Naive thymus-derived CD8-positive, alpha-beta T cell (primary cell): ENCODE results near the gene PSMC5. TPM values are rescaled to one million over a fixed set of nuclear protein-coding genes. Genes with fewer than 3 reads are reported as not detected.
A peak's percentile ranks its signal among the peaks of the same experiment; 100 is the strongest.

Experiments used
- ATAC-seq, 2 donors: fragments of 150-1000 bp; cut with Tn5 transposase in 1 of 2; sonication (Bioruptor Pico), chemical (Tn5 transposase) in 1 of 2; 1 replicate in 1 of 2; 2 replicates in 1 of 2; pipeline ENCODE4 v1.10.0; 2021; ENCODE audit warnings: mild to moderate bottlenecking in 2 of 2, moderate library complexity in 2 of 2
- POLR2A ChIA-PET: fragments of 350-600 bp; sonication (Branson Sonifier 250); formaldehyde crosslinking; loops from one replicate; lab custom pipeline; 2021; ENCODE audit warnings: antibody characterized with exemption; lab: Charles Lee
- DNase-seq, 10 donors: peaks; one replicate each; pipeline versions ENCODE4 v3.0.0 to v3.0.0-alpha.2; 2020 to 2022
- H3K27ac Mint-ChIP-seq, 10 donors: one replicate each; pipeline ENCODE4 v1.8.0; 2020 to 2022; ENCODE audit warnings: mild to moderate bottlenecking in 10 of 10, mixed read lengths in 10 of 10, moderate library complexity in 4 of 10, inconsistent platforms in 1 of 10
- H3K27me3 Mint-ChIP-seq, 5 donors: one replicate each; pipeline ENCODE4 v1.8.0; 2021 to 2022; ENCODE audit warnings: mixed read lengths in 5 of 5
- H3K36me3 Mint-ChIP-seq, 3 donors: one replicate each; pipeline ENCODE4 v1.8.0; 2020 to 2022; ENCODE audit warnings: mixed read lengths in 3 of 3, mild to moderate bottlenecking in 2 of 3, inconsistent platforms in 1 of 3
- H3K4me1 Mint-ChIP-seq, 4 donors: one replicate each; pipeline ENCODE4 v1.8.0; 2021 to 2022; ENCODE audit warnings: mixed read lengths in 4 of 4
- H3K4me3 Mint-ChIP-seq, 10 donors: one replicate each; pipeline ENCODE4 v1.8.0; 2020 to 2022; ENCODE audit warnings: mild to moderate bottlenecking in 10 of 10, mixed read lengths in 10 of 10, moderate library complexity in 6 of 10, inconsistent platforms in 1 of 10
- H3K9me3 Mint-ChIP-seq, 9 donors: one replicate each; pipeline ENCODE4 v1.8.0; 2020 to 2022; ENCODE audit warnings: mixed read lengths in 9 of 9, mild to moderate bottlenecking in 3 of 9, inconsistent platforms in 1 of 9, moderate library complexity in 1 of 9
- polyA plus RNA-seq, 3 donors: library from polyadenylated mRNA; unstranded; fragments of 300-500 nt; fragmentation: Illumina TruSeq; gene quantifications; one replicate each; pipeline ENCODE4 v1.2.3, GENCODE V29; 2021
- total RNA-seq, 8 experiments: library from RNA in 2 of 8; stranded (reverse) in 2 of 8; gene quantifications; one replicate each; pipeline ENCODE4 v1.2.3 and lab custom pipeline; 2021 to 2026

The PSMC5 gene
- total and polyA plus RNA-seq, 5 experiments from 2014 or later: 139 to 214 (median 173) TPM

- no peaks in the 10 kb centered on the region for H3K27me3 Mint-ChIP-seq
- POLR2A ChIA-PET: interaction anchor here (0.6 to 10.4 kb wide), 6 partner anchors 7 to 136 kb away, joined by 3 to 177 read pairs (median 8); partner anchors contain the start of genes CCDC47, DDX42, LIMD2 and SMARCD2
- H3K9me3 Mint-ChIP-seq: no peaks in the 10 kb centered on the region
- ATAC-seq (no peak), DNase-seq (no peak)
- peak overlapping the region in 8 of 10 donors; percentile 24 to 98 (median 62) for H3K27ac Mint-ChIP-seq
- H3K36me3 Mint-ChIP-seq: peaks cover 0 to 82% (median 25%) of the 10 kb centered on the region in 3 donors
- peaks cover 34 to 78% (median 73%) of the 10 kb centered on the region in 4 donors for H3K4me1 Mint-ChIP-seq
- peak overlapping the region in 1 of 10 donors; percentile 20 for H3K4me3 Mint-ChIP-seq
Observed at GRCh38 chr17:63833026-63833740, 6.0 kb downstream of the PSMC5 start.

DNA sequence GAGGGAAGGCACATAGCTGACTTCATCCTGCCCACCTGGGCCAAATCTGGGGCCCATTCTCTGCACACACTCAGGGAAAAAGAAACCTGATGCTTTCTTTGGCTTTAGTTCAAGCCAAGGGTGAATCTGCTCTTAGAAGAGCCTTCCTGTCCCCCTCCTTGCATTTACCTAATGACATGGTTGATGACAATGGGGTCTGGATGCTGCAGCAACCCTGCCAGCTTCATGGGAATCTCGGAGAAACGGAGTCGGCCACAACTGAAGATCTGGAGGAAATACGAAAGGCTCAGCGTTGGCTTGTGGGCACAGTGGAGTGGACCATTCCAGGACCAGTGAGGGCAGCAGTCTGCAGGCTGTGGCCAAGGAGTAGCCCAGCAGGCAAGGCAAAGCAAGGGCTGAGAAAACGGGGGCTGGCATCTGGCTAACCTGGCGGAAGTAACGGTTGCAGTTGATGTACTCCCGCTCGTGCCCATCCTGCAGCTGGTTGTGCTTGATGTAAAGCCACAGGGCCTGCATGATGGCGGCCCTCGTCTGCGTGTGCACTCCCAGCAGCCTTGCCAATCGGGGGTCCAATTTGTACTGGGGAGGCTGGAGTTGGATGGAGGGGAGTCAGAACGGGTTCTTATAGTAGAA lies 6.6 kb downstream of the PSMC5 start:
- POLR2A ChIA-PET: interaction anchor here (0.6 to 15.6 kb wide), 11 partner anchors 4 to 136 kb away, joined by 3 to 205 read pairs (median 6); partner anchors contain the start of genes CCDC47, DDX42, FTSJ3 and LIMD2
- Mint-ChIP-seq H3K27me3 (no peaks in the 10 kb centered on the region), H3K36me3 (peaks cover 0 to 82% (median 25%) of the 10 kb centered on the region in 3 donors), H3K27ac (peak overlapping the region in 7 of 10 donors; percentile 19 to 89 (median 71)), H3K4me3 (peak overlapping the region in 1 of 10 donors; percentile 20), H3K4me1 (peaks cover 31 to 78% (median 73%) of the 10 kb centered on the region in 4 donors), H3K9me3 (no peaks in the 10 kb centered on the region)
- ATAC-seq (no peak), DNase-seq (no peak)

GRCh38 chr17:63834431-63835166 lies 7.4 kb downstream of the PSMC5 start:
- H3K9me3 Mint-ChIP-seq: no peaks in the 10 kb centered on the region
- peak; percentile 35 to 79 (median 62) for DNase-seq
- POLR2A ChIA-PET: interaction anchor here (0.8 to 15.6 kb wide), 8 partner anchors 4 to 136 kb away, joined by 3 to 205 read pairs (median 8); partner anchors contain the start of genes CCDC47, DDX42, FTSJ3 and LIMD2
- no peaks in the 10 kb centered on the region for H3K27me3 Mint-ChIP-seq
- peak; percentile 83 to 91 for ATAC-seq
- H3K4me3 Mint-ChIP-seq: peak overlapping the region in 2 of 10 donors; percentile 15 to 51
- peaks cover 0 to 75% (median 22%) of the 10 kb centered on the region in 3 donors for H3K36me3 Mint-ChIP-seq
- H3K27ac Mint-ChIP-seq: peak overlapping the region; percentile 48 to 93 (median 84)
- H3K4me1 Mint-ChIP-seq: peaks cover 31 to 78% (median 73%) of the 10 kb centered on the region in 4 donors

- H3K36me3 Mint-ChIP-seq: peaks cover 0 to 69% (median 18%) of the 10 kb centered on the region in 3 donors
- DNase-seq (no peak), ATAC-seq (no peak)
- H3K4me3 Mint-ChIP-seq: peak overlapping the region in 1 of 10 donors; percentile 36
- H3K4me1 Mint-ChIP-seq: peaks cover 27 to 77% (median 71%) of the 10 kb centered on the region in 4 donors
- POLR2A ChIA-PET: interaction anchor here (1.3 to 15.6 kb wide), 6 partner anchors 5 to 136 kb away, joined by 3 to 205 read pairs (median 94); partner anchors contain the start of genes CCDC47, DDX42, FTSJ3 and LIMD2
- H3K9me3 Mint-ChIP-seq: no peaks in the 10 kb centered on the region
- peak overlapping the region in 8 of 10 donors; percentile 46 to 90 (median 74) for H3K27ac Mint-ChIP-seq
- no peaks in the 10 kb centered on the region for H3K27me3 Mint-ChIP-seq
Observed at GRCh38 chr17:63835167-63835720, 8.0 kb downstream of the PSMC5 start.

DNA sequence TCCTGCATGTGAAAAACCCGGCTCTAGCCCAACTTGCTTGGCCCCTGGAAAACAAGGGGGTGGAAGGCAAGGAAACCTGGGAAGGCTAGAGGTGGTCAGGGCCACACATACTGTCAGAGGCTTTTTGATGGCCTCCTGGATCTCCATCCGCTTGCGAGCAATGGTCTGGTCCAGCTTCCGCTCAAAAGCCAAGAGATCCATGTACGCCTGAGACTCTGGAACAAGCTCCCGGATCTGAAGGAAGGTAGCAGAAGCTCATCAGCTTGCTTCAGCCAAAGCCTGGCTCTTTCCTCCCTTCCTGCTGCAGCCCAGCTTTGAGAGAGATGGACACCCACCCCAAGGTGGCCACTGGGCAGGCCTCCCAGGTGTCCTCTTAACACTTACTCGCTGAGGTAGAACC lies 9.6 kb downstream of the PSMC5 start:
- no peak for DNase-seq
- Mint-ChIP-seq H3K27me3 (no peaks in the 10 kb centered on the region), H3K4me1 (peaks cover 27 to 75% (median 70%) of the 10 kb centered on the region in 4 donors), H3K9me3 (no peaks in the 10 kb centered on the region), H3K27ac (peak overlapping the region in 6 of 10 donors; percentile 11 to 76 (median 52)), H3K4me3 (no peak overlapping the region), H3K36me3 (peaks cover 0 to 55% (median 11%) of the 10 kb centered on the region in 3 donors)
- ATAC-seq: no peak
- POLR2A ChIA-PET: interaction anchor here (11.4 to 15.6 kb wide), 2 partner anchors 7 to 138 kb away, joined by 177 to 205 read pairs; partner anchors contain the start of genes FTSJ3, LIMD2 and PSMC5

- Mint-ChIP-seq H3K27ac (peak overlapping the region in 5 of 10 donors; percentile 10 to 80 (median 59)), H3K4me1 (peaks cover 24 to 71% (median 64%) of the 10 kb centered on the region in 4 donors), H3K27me3 (no peaks in the 10 kb centered on the region), H3K9me3 (no peaks in the 10 kb centered on the region), H3K36me3 (peaks cover 0 to 49% (median 5%) of the 10 kb centered on the region in 3 donors), H3K4me3 (peak overlapping the region in 1 of 10 donors; percentile 56)
- POLR2A ChIA-PET: interaction anchor here (2.1 to 15.6 kb wide), 3 partner anchors 7 to 139 kb away, joined by 10 to 205 read pairs (median 177); partner anchors contain the start of genes FTSJ3, LIMD2 and PSMC5
- DNase-seq: no peak
- ATAC-seq: no peak
Observed at GRCh38 chr17:63837480-63837879, 10.2 kb downstream of the PSMC5 start.

DNA sequence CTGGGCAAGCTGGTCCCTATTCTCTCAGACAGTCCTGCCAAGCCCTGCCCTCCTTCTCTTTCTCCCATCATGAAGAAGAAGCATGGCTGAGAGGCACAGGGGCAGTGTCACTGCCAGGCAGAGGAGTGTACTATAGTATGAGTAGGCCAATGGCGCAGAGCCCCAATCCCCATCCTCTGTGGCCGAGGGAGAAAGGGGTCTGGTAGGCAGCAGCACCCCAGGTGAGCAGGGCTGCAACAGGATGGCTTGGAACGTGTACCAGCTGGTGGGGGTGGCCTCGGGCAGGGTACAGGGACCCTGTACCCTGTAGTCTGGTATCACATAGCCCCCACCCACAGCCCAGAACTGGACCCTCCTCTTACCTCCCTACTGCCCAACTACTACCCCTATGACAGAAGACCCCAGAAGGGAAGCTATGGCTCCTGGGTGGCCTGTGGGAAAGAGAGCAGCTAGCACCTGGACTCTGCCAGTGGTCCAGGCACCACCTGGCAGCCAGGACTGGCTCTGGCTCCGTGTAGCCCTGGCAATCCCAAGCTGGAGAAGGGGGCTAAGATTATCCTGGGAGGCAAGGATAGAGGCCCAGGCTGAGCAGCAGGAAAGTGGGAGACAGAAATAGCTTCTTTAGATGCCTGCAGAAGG lies 10.8 kb downstream of the PSMC5 start:
- H3K9me3 Mint-ChIP-seq: no peaks in the 10 kb centered on the region
- peak overlapping the region in 7 of 10 donors; percentile 25 to 80 (median 59) for H3K27ac Mint-ChIP-seq
- peaks cover 0 to 43% (median 3%) of the 10 kb centered on the region in 3 donors for H3K36me3 Mint-ChIP-seq
- no peak for DNase-seq
- H3K4me1 Mint-ChIP-seq: peaks cover 24 to 70% (median 62%) of the 10 kb centered on the region in 4 donors
- H3K27me3 Mint-ChIP-seq: no peaks in the 10 kb centered on the region
- peak overlapping the region in 7 of 10 donors; percentile 14 to 66 (median 34) for H3K4me3 Mint-ChIP-seq
- no peak for ATAC-seq
- POLR2A ChIA-PET: interaction anchor here (2.1 to 15.6 kb wide), 4 partner anchors 8 to 139 kb away, joined by 10 to 205 read pairs (median 100); partner anchors contain the start of genes CCDC47, DDX42, FTSJ3 and LIMD2

DNA sequence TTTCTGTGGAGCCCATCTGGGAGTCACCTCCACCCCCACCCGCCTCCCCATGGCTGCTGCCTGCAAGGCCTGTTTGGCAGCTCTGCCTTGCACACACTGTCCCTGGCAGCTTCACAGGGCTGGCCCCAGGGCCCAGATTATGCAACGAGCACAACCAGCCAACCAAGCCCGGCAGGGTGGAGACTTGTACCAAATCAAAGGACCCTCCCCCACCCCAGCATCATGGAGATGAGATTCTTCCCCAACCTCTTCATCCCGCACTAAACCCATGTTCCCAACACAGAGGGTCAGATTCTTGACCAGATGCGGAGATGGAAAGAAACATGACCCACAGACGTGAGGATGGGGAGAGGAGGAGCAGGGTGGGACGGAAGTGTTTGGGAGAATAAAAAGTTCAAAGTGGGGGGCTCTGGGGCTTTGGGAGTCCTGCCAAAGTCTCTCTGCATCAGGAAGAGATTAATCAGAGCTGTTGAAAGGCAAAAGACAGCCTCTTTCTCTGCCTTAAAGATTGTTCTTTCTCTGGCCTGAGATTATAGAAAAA lies 11.5 kb downstream of the PSMC5 start:
- Mint-ChIP-seq H3K27ac (peak overlapping the region; percentile 45 to 91 (median 83)), H3K36me3 (peaks cover 0 to 37% (median 3%) of the 10 kb centered on the region in 3 donors), H3K4me1 (peaks cover 26 to 71% (median 65%) of the 10 kb centered on the region in 4 donors), H3K27me3 (no peaks in the 10 kb centered on the region), H3K4me3 (peak overlapping the region; percentile 39 to 95 (median 66)), H3K9me3 (no peaks in the 10 kb centered on the region)
- POLR2A ChIA-PET: interaction anchor here (0.7 to 15.6 kb wide), 6 partner anchors 8 to 230 kb away, joined by 4 to 205 read pairs (median 16); partner anchors contain the start of genes CCDC47, DDX42, FTSJ3 and LIMD2
- no peak for ATAC-seq
- no peak for DNase-seq

- H3K4me1 Mint-ChIP-seq: peaks cover 24 to 60% (median 57%) of the 10 kb centered on the region in 4 donors
- DNase-seq: no peak
Observed at GRCh38 chr17:63840591-63841349, 13.5 kb downstream of the PSMC5 start.

More at GRCh38 chr17:63840591-63841349, 13.5 kb downstream of the PSMC5 start:
- POLR2A ChIA-PET: interaction anchor here (0.5 to 15.6 kb wide), 8 partner anchors 11 to 460 kb away, joined by 3 to 205 read pairs (median 5); partner anchors contain the start of genes CCDC47, DDX42, ERN1 and FTSJ3
- no peak for ATAC-seq
- peak overlapping the region; percentile 88 to 96 (median 94) for H3K27ac Mint-ChIP-seq
- no peaks in the 10 kb centered on the region for H3K9me3 Mint-ChIP-seq
- no peaks in the 10 kb centered on the region for H3K27me3 Mint-ChIP-seq
- H3K36me3 Mint-ChIP-seq: peaks cover 0 to 18% (median 0%) of the 10 kb centered on the region in 3 donors
- peak overlapping the region; percentile 90 to 98 (median 94) for H3K4me3 Mint-ChIP-seq
